Astrocyte (in vitro differentiated cells and primary cell): ENCODE results near the gene INVS. TPM values are rescaled to one million over a fixed set of nuclear protein-coding genes. Genes with fewer than 3 reads are reported as not detected.

Source experiments
- DNase-seq: peaks from one replicate; pipeline ENCODE4 v3.0.0-alpha.2; 2010; ENCODE audit warnings: low read depth
- FAIRE-seq: peaks from 2 replicates; lab custom pipeline; 2011; peaks lifted over from hg19 to GRCh38; lab: Jason Lieb, UNC
- H2AFZ ChIP-seq: 2 replicates; pipeline ENCODE4 v1.6.0; 2012; ENCODE audit warnings: low read depth, low read length, inconsistent platforms
- H3K27ac ChIP-seq: 2 replicates; pipeline ENCODE4 v1.5.1; 2011; ENCODE audit warnings: low read depth, low read length, inconsistent platforms
- H3K27me3 ChIP-seq: 2 replicates; pipeline ENCODE4 v1.6.0; 2011; ENCODE audit warnings: low read length, inconsistent platforms; ENCODE audit not compliant: insufficient read depth
- H3K36me3 ChIP-seq: 2 replicates; pipeline ENCODE4 v1.5.1; 2011; ENCODE audit warnings: low read length, inconsistent platforms; ENCODE audit not compliant: insufficient read depth
- H3K4me1 ChIP-seq: 2 replicates; pipeline ENCODE4 v1.5.1; 2011; ENCODE audit warnings: low read length, inconsistent platforms; ENCODE audit not compliant: insufficient read depth
- H3K4me2 ChIP-seq: 2 replicates; pipeline ENCODE4 v1.6.0; 2012; ENCODE audit warnings: low read length, inconsistent platforms
- H3K4me3 ChIP-seq: 2 replicates; pipeline ENCODE4 v1.5.1; 2011; ENCODE audit warnings: low read depth, mild to moderate bottlenecking, low read length, inconsistent platforms; ENCODE audit not compliant: insufficient read depth
- H3K79me2 ChIP-seq: 2 replicates; pipeline ENCODE4 v1.6.0; 2012; ENCODE audit warnings: mild to moderate bottlenecking, low read length, inconsistent platforms; ENCODE audit not compliant: insufficient read depth
- H3K9ac ChIP-seq: 2 replicates; pipeline ENCODE4 v1.6.0; 2012; ENCODE audit warnings: mild to moderate bottlenecking, low read length, inconsistent platforms
- H3K9me3 ChIP-seq: 2 replicates; pipeline ENCODE4 v1.5.1; 2012; ENCODE audit warnings: low read depth, mild to moderate bottlenecking, low read length, inconsistent platforms; ENCODE audit not compliant: insufficient read depth
- H4K20me1 ChIP-seq: 2 replicates; pipeline ENCODE4 v1.6.0; 2012; ENCODE audit warnings: low read length, inconsistent platforms; ENCODE audit not compliant: insufficient read depth
- H3K27ac Mint-ChIP-seq: one replicate; pipeline ENCODE4 v1.8.0; 2021; ENCODE audit warnings: mild to moderate bottlenecking, mixed read lengths; ENCODE audit not compliant: unreplicated experiment
- H3K27me3 Mint-ChIP-seq: one replicate; pipeline ENCODE4 v1.8.0; 2021; ENCODE audit warnings: low read depth, mixed read lengths; ENCODE audit not compliant: unreplicated experiment
- H3K36me3 Mint-ChIP-seq: one replicate; pipeline ENCODE4 v1.8.0; 2021; ENCODE audit warnings: low read depth, mixed read lengths; ENCODE audit not compliant: unreplicated experiment
- H3K4me1 Mint-ChIP-seq: one replicate; pipeline ENCODE4 v1.8.0; 2021; ENCODE audit warnings: low read depth, mixed read lengths; ENCODE audit not compliant: unreplicated experiment
- H3K4me3 Mint-ChIP-seq: one replicate; pipeline ENCODE4 v1.8.0; 2021; ENCODE audit warnings: mild to moderate bottlenecking, moderate library complexity, mixed read lengths; ENCODE audit not compliant: unreplicated experiment
- H3K9me3 Mint-ChIP-seq: one replicate; pipeline ENCODE4 v1.8.0; 2021; ENCODE audit warnings: mild to moderate bottlenecking, mixed read lengths; ENCODE audit not compliant: unreplicated experiment
- CTCF ChIP-seq: IDR thresholded peaks from 2 replicates; pipeline ENCODE4 v1.5.1; 2011; ENCODE audit warnings: low read depth, mild to moderate bottlenecking, inconsistent platforms, low read length, moderate library complexity; ENCODE audit not compliant: insufficient read depth
- EZH2 ChIP-seq: IDR thresholded peaks from 2 replicates; pipeline ENCODE4 v1.6.1; 2012; ENCODE audit warnings: mild to moderate bottlenecking, low read length, inconsistent platforms; ENCODE audit not compliant: insufficient read depth
- total RNA-seq: library from RNA; stranded (reverse); gene quantifications from 2 replicates; pipeline ENCODE4 v1.2.1, GENCODE V29; 2021

INVS gene
- total RNA-seq, 1 donor from 2014 or later, result 17.5 TPM

DNA sequence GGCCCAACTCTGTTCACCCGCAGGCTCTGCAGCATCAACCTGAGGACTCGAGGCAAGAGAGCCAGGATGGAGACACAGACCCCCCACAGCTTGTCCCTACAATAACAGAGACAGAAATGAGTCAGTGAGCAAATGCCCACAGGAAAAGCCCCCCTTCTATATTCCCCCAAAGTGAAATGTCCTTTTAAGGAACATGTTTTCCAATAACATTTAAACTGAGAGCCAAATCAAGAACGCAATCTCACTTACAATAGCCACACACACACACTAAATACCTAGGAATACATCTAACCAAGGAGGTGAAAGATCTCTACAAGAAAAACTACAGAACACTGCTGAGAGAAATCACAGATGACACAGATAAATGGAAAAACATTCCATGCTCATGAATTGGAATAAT is 204.7 kb downstream of the INVS start:
- Histone ChIP-seq H3K9ac (no peak overlapping the region), H3K79me2 (peaks cover 23% of the 10 kb centered on the region)

DNA sequence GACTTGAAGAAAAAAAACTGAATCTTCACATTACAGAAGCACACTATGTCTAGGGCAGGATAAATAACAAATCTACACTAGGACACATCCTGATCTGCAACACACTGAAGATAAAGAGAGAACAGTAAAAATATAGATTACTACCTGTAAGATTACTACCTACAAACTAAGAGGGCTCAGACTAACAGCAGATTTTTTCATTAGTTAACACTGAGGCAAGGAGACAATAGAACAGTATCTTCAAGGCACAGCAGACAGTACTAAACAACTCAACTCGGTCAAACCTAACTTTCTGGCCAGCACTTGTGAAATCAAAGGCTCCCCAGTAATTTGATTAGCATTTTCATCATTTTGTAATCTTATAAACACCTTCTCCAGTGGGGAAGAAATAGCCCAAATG is 207.2 kb downstream of the INVS start:
- FAIRE-seq (no peak), DNase-seq (no peak)
- no peaks in the 10 kb centered on the region for H3K27me3 Mint-ChIP-seq
- Histone ChIP-seq H3K36me3 (peaks cover 19% of the 10 kb centered on the region), H3K27ac (no peak overlapping the region), H3K27me3 (no peaks in the 10 kb centered on the region), H3K4me2 (no peak overlapping the region), H3K9ac (no peak overlapping the region), H3K9me3 (no peaks in the 10 kb centered on the region), H3K79me2 (peaks cover 26% of the 10 kb centered on the region), H4K20me1 (peaks cover 4% of the 10 kb centered on the region), H3K4me1 (peaks cover 24% of the 10 kb centered on the region), H2AFZ (no peak overlapping the region), H3K4me3 (no peak overlapping the region)
- TF ChIP-seq EZH2, result no peak
- no peak for TF ChIP-seq CTCF
- H3K36me3 Mint-ChIP-seq, result peaks cover 21% of the 10 kb centered on the region
- H3K4me3 Mint-ChIP-seq, result peak overlapping the region; percentile 51
- H3K9me3 Mint-ChIP-seq, result peaks cover 3% of the 10 kb centered on the region
- peaks cover 19% of the 10 kb centered on the region for H3K4me1 Mint-ChIP-seq
- no peak overlapping the region for H3K27ac Mint-ChIP-seq

More for the DNA sequence above, 204.7 kb downstream of the INVS start:
- Histone ChIP-seq H3K4me2 (peak overlapping the region; percentile 61), H3K27me3 (no peaks in the 10 kb centered on the region), H4K20me1 (peaks cover 4% of the 10 kb centered on the region), H3K9me3 (no peaks in the 10 kb centered on the region), H3K27ac (no peak overlapping the region), H3K4me3 (no peak overlapping the region), H3K36me3 (peaks cover 28% of the 10 kb centered on the region), H3K4me1 (peaks cover 14% of the 10 kb centered on the region), H2AFZ (no peak overlapping the region)
- Mint-ChIP-seq H3K27me3 (no peaks in the 10 kb centered on the region), H3K4me3 (no peak overlapping the region), H3K9me3 (peaks cover 3% of the 10 kb centered on the region), H3K4me1 (peaks cover 12% of the 10 kb centered on the region), H3K27ac (peak overlapping the region; percentile 15), H3K36me3 (peaks cover 16% of the 10 kb centered on the region)
- no peak for FAIRE-seq
- TF ChIP-seq EZH2 (no peak), CTCF (no peak)
- peak; percentile 58 for DNase-seq

GRCh38 chr9:100307080-100307479 is 208.0 kb downstream of the INVS start:
- peaks cover 4% of the 10 kb centered on the region for H3K9me3 Mint-ChIP-seq
- Histone ChIP-seq H3K9ac (no peak overlapping the region), H3K4me1 (peaks cover 24% of the 10 kb centered on the region), H3K9me3 (no peaks in the 10 kb centered on the region), H4K20me1 (peaks cover 4% of the 10 kb centered on the region), H3K27me3 (no peaks in the 10 kb centered on the region), H3K36me3 (peaks cover 11% of the 10 kb centered on the region), H3K4me3 (no peak overlapping the region), H2AFZ (no peak overlapping the region), H3K27ac (no peak overlapping the region), H3K4me2 (no peak overlapping the region), H3K79me2 (peaks cover 30% of the 10 kb centered on the region)
- peaks cover 26% of the 10 kb centered on the region for H3K36me3 Mint-ChIP-seq
- no peak for FAIRE-seq
- H3K27me3 Mint-ChIP-seq, result no peaks in the 10 kb centered on the region
- DNase-seq, result no peak
- peaks cover 19% of the 10 kb centered on the region for H3K4me1 Mint-ChIP-seq
- no peak overlapping the region for H3K27ac Mint-ChIP-seq
- TF ChIP-seq EZH2, result no peak
- no peak for TF ChIP-seq CTCF
- H3K4me3 Mint-ChIP-seq, result no peak overlapping the region
